Mesendoderm (in vitro differentiated cells): ENCODE measurements around the gene YPEL1.

Experiments
- DNase-seq: peaks from one replicate; pipeline ENCODE4 v3.0.0; 2013
- H2AK5ac ChIP-seq: 2 replicates; pipeline ENCODE4 v1.6.1; 2013; ENCODE audit warnings: low read length, inconsistent platforms
- H2BK120ac ChIP-seq: 2 replicates; pipeline ENCODE4 v1.6.1; 2013; ENCODE audit warnings: low read depth, mild to moderate bottlenecking, low read length, moderate library complexity, mixed read lengths
- H2BK15ac ChIP-seq: replicated peaks from 2 replicates; pipeline ENCODE4 v1.6.1; 2013; ENCODE audit warnings: low read depth, mild to moderate bottlenecking, moderate library complexity
- H2BK5ac ChIP-seq: 2 replicates; pipeline ENCODE4 v1.6.1; 2013; ENCODE audit warnings: low read length, inconsistent platforms
- H3K18ac ChIP-seq: 2 replicates; pipeline ENCODE4 v1.6.1; 2013; ENCODE audit warnings: mild to moderate bottlenecking, low read length, mixed read lengths
- H3K23ac ChIP-seq: one replicate; pipeline ENCODE4 v1.6.1; 2013; ENCODE audit warnings: low read length
- H3K27ac ChIP-seq: 2 replicates; pipeline ENCODE4 v1.5.1; 2013; ENCODE audit warnings: low read depth, mild to moderate bottlenecking, inconsistent platforms, low read length, moderate library complexity
- H3K27me3 ChIP-seq: 2 replicates; pipeline ENCODE4 v1.6.1; 2013; ENCODE audit warnings: low read length, control low read depth, mild to moderate bottlenecking, inconsistent platforms; ENCODE audit not compliant: insufficient read depth, poor library complexity
- H3K36me3 ChIP-seq: 2 replicates; pipeline ENCODE4 v1.6.1; 2013; ENCODE audit warnings: low read length, inconsistent platforms; ENCODE audit not compliant: control insufficient read depth, insufficient read depth
- H3K4ac ChIP-seq: one replicate; pipeline ENCODE4 v1.6.1; 2013; ENCODE audit warnings: low read depth, mild to moderate bottlenecking, low read length, moderate library complexity
- H3K4me1 ChIP-seq: 2 replicates; pipeline ENCODE4 v1.6.1; 2013; ENCODE audit warnings: low read depth, low read length, inconsistent platforms; ENCODE audit not compliant: control insufficient read depth
- H3K4me2 ChIP-seq: 2 replicates; pipeline ENCODE4 v1.6.1; 2013; ENCODE audit warnings: low read length
- H3K4me3 ChIP-seq: 2 replicates; pipeline ENCODE4 v1.5.1; 2013; ENCODE audit warnings: mild to moderate bottlenecking, low read length
- H3K56ac ChIP-seq: one replicate; pipeline ENCODE4 v1.6.1; 2013; ENCODE audit warnings: low read length
- H3K79me1 ChIP-seq: 2 replicates; pipeline ENCODE4 v1.6.1; 2013; ENCODE audit warnings: low read length, inconsistent platforms
- H3K79me2 ChIP-seq: 2 replicates; pipeline ENCODE4 v1.6.1; 2013; ENCODE audit warnings: mild to moderate bottlenecking, low read length; ENCODE audit not compliant: control insufficient read depth, insufficient read depth
- H3K9ac ChIP-seq: 2 replicates; pipeline ENCODE4 v1.6.1; 2013; ENCODE audit warnings: low read length, inconsistent platforms
- H4K5ac ChIP-seq: one replicate; pipeline ENCODE4 v1.6.1; 2013; ENCODE audit warnings: low read length
- H4K8ac ChIP-seq: one replicate; pipeline ENCODE4 v1.6.1; 2013; ENCODE audit warnings: low read depth, mild to moderate bottlenecking, control low read depth, low read length, moderate library complexity
- WGBS: extraction: QIAGEN DNeasy Blood & Tissue Kit; methylation state at CpG from one replicate; pipeline ENCODE4 v1.1.7; 2013; ENCODE audit warnings: low lambda C conversion rate, missing lambda C conversion rate; ENCODE audit not compliant: insufficient coverage; ENCODE audit errors: extremely low coverage; 5-methylcytosine and 5-hydroxymethylcytosine counted together

YPEL1 gene

DNA sequence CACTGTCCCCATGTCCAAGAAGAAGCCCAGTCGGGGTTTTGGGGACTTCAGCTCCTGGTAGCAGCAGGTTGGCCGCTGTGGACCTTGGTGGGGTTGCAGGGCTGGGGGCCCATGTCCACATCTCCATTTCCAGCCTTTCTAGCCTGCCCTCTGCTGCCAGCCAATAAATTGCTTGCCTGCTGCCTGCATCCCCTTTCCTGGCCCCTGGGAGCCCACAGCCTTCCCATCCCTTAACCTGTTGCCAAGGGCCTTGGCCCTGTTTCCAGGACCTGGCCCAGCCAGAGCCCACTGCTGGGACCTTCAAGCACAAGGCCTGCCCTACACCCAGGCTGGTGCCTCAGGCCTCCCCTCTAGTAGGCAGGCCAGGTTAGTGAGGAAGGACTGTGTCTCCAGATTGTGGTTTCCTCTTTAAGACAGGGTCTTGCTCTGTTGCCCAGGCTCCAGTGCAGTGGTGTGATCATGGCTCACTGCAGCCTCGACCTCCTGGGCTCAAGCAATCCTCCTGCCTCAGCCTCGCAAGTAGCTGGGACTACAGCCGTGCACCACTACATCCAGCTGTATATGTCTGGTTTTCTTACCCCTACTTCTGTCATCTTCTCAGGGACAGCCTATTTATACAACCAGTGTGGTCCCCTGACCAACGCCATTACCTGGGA is 40.0 kb downstream of the YPEL1 start:
- WGBS, result no CpG with 5 or more reads among the region's 6 CpGs
- Histone ChIP-seq H3K4me2 (no peak overlapping the region), H3K18ac (no peak overlapping the region), H4K8ac (no peak overlapping the region), H3K9ac (no peak overlapping the region), H2BK15ac (no peak overlapping the region), H3K27ac (no peak overlapping the region), H3K56ac (no peak overlapping the region), H2BK5ac (no peak overlapping the region), H3K23ac (no peak overlapping the region), H4K5ac (no peak overlapping the region), H2AK5ac (no peak overlapping the region), H3K4me1 (no peaks in the 10 kb centered on the region), H3K27me3 (no peaks in the 10 kb centered on the region), H3K79me1 (no peaks in the 10 kb centered on the region), H3K79me2 (no peaks in the 10 kb centered on the region), H3K4me3 (no peak overlapping the region), H3K4ac (no peak overlapping the region), H2BK120ac (no peak overlapping the region), H3K36me3 (peaks cover 11% of the 10 kb centered on the region)
- no peak for DNase-seq

DNA sequence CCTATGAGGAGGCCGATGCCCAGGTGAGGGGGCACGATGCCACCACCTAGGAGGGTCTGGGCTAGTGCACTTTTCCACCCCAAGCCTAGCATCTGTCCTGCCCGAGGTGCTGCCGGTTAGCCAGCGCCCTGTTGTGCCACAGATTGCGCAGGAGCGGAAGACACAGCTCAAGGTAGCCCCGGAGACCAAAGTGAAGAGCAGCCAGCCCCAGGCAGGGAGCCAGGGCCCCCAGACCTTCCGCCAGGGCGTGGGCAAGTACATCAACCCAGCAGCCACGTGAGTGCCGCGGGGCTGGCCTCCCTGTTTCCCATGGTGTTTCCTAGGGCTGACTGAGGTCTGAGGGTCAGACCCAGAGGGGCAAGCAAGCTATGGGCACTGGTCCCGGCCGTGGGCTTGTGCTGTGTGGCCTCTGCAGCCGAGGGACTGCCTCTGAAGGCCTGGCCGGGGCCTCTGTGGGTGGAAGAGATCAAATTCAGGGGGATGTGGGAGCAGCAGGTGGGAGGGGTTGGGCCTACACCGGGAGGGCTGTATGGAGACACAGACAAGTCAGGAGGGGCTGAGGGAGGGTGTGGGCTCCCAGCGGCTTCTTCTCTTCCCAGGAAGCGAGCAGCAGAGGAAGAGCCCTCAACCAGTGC is 40.7 kb downstream of the YPEL1 start:
- H3K56ac ChIP-seq, result no peak overlapping the region
- H3K27me3 ChIP-seq, result no peaks in the 10 kb centered on the region
- H2AK5ac ChIP-seq, result no peak overlapping the region
- WGBS, result no CpG with 5 or more reads among the region's 20 CpGs
- H4K8ac ChIP-seq, result no peak overlapping the region
- H2BK15ac ChIP-seq, result no peak overlapping the region
- H3K79me1 ChIP-seq, result no peaks in the 10 kb centered on the region
- H3K4me3 ChIP-seq, result no peak overlapping the region
- H3K23ac ChIP-seq, result no peak overlapping the region
- H4K5ac ChIP-seq, result no peak overlapping the region
- H3K36me3 ChIP-seq, result peaks cover 11% of the 10 kb centered on the region
- no peak overlapping the region for H3K9ac ChIP-seq
- H3K27ac ChIP-seq, result no peak overlapping the region
- no peak for DNase-seq
- no peak overlapping the region for H3K18ac ChIP-seq
- H3K4me2 ChIP-seq, result no peak overlapping the region
- H3K4ac ChIP-seq, result no peak overlapping the region
- H2BK120ac ChIP-seq, result no peak overlapping the region
- no peak overlapping the region for H2BK5ac ChIP-seq
- no peaks in the 10 kb centered on the region for H3K79me2 ChIP-seq
- H3K4me1 ChIP-seq, result no peaks in the 10 kb centered on the region

GRCh38 chr22:21694394-21694793 is 41.2 kb downstream of the YPEL1 start:
- Histone ChIP-seq H3K79me1 (no peaks in the 10 kb centered on the region), H3K4ac (no peak overlapping the region), H3K4me1 (no peaks in the 10 kb centered on the region), H3K36me3 (peaks cover 11% of the 10 kb centered on the region), H4K8ac (no peak overlapping the region), H2BK15ac (no peak overlapping the region), H3K9ac (no peak overlapping the region), H3K27me3 (no peaks in the 10 kb centered on the region), H2BK5ac (no peak overlapping the region), H3K4me3 (no peak overlapping the region), H3K4me2 (no peak overlapping the region), H4K5ac (no peak overlapping the region), H3K56ac (no peak overlapping the region), H3K79me2 (no peaks in the 10 kb centered on the region), H3K27ac (no peak overlapping the region), H2AK5ac (no peak overlapping the region), H3K23ac (no peak overlapping the region), H3K18ac (no peak overlapping the region), H2BK120ac (no peak overlapping the region)
- no CpG with 5 or more reads among the region's 14 CpGs for WGBS
- DNase-seq, result no peak

DNA sequence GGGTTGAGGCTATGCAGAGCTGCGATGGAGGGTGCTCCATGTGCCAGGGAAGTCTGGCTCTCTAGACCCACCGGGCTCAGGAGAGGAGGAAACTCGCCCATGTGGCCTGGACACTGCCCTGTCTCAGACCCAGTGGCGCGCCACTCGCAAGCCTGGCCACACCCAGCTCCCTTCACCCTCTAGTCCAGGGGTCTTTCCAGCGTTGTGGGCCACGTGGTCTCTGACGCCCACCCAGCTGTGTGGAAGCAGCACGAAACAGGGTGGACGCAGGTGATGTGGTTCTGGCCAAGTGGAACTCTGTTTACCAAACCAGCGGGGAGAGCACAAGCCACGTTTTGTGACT is 41.6 kb downstream of the YPEL1 start:
- no CpG with 5 or more reads among the region's 13 CpGs for WGBS

DNA sequence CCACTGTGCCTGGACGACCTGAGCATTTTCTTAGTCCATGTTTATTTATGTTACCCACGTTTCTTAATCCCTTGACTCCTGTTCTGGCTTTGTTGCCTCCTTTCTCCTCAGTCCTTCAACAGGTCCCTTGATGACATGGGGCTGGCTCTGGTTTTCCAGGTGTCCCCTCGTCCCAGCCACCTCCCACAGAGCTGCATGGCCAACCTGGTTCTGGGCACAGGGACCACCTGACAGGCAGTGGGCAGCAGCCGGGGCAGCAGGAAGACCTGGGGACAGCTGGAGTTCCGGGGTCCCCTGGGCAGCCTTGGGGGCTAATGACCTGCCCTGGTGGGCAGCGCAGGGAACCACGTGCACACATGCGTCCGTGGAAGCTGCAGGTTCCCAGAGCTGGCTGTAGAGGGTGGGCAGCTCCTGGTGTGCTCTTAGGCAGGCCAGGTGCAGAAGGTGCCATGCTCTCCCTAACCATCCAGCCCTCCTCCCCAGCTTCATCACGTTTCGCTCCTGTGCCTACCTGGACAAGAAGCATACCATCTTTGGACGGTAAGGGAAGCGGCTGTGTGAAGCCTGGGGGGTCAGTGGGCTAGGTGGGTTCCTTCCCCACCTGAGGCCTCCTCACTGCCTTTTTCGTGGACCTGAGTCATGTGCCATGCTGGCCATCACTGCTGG is 42.1 kb downstream of the YPEL1 start:
- no peak overlapping the region for H3K4me3 ChIP-seq
- H3K9ac ChIP-seq, result no peak overlapping the region
- WGBS, result no CpG with 5 or more reads among the region's 14 CpGs
- no peak overlapping the region for H4K5ac ChIP-seq
- no peak overlapping the region for H2BK5ac ChIP-seq
- H2BK15ac ChIP-seq, result no peak overlapping the region
- no peaks in the 10 kb centered on the region for H3K4me1 ChIP-seq
- H4K8ac ChIP-seq, result no peak overlapping the region
- H3K36me3 ChIP-seq, result peaks cover 11% of the 10 kb centered on the region
- DNase-seq, result no peak
- H2AK5ac ChIP-seq, result no peak overlapping the region
- H3K4me2 ChIP-seq, result no peak overlapping the region
- no peak overlapping the region for H3K18ac ChIP-seq
- H3K56ac ChIP-seq, result no peak overlapping the region
- H3K27ac ChIP-seq, result no peak overlapping the region
- no peak overlapping the region for H3K4ac ChIP-seq
- no peak overlapping the region for H3K23ac ChIP-seq
- H2BK120ac ChIP-seq, result no peak overlapping the region
- no peaks in the 10 kb centered on the region for H3K27me3 ChIP-seq
- H3K79me1 ChIP-seq, result no peaks in the 10 kb centered on the region
- H3K79me2 ChIP-seq, result no peaks in the 10 kb centered on the region

More for the DNA sequence above, 41.6 kb downstream of the YPEL1 start:
- H3K9ac ChIP-seq, result no peak overlapping the region
- H2AK5ac ChIP-seq, result no peak overlapping the region
- no peak overlapping the region for H2BK15ac ChIP-seq
- no peak overlapping the region for H4K5ac ChIP-seq
- no peak overlapping the region for H4K8ac ChIP-seq
- no peaks in the 10 kb centered on the region for H3K79me2 ChIP-seq
- H3K4me3 ChIP-seq, result no peak overlapping the region
- no peak overlapping the region for H2BK5ac ChIP-seq
- no peak overlapping the region for H3K27ac ChIP-seq
- no peak overlapping the region for H2BK120ac ChIP-seq
- peaks cover 11% of the 10 kb centered on the region for H3K36me3 ChIP-seq
- no peaks in the 10 kb centered on the region for H3K79me1 ChIP-seq
- no peaks in the 10 kb centered on the region for H3K4me1 ChIP-seq
- H3K4me2 ChIP-seq, result no peak overlapping the region
- H3K56ac ChIP-seq, result no peak overlapping the region
- no peak overlapping the region for H3K23ac ChIP-seq
- no peak for DNase-seq
- no peak overlapping the region for H3K18ac ChIP-seq
- H3K27me3 ChIP-seq, result no peaks in the 10 kb centered on the region
- H3K4ac ChIP-seq, result no peak overlapping the region
